ENCODE data around the gene EHBP1L1. TPM values are rescaled to one million over a fixed set of nuclear protein-coding genes. Genes with fewer than 3 reads are reported as not detected.

EHBP1L1 gene
- total and polyA plus RNA-seq, 4 experiments from 2014 or later: 8.9 to 154 (median 87.9) TPM

DNA sequence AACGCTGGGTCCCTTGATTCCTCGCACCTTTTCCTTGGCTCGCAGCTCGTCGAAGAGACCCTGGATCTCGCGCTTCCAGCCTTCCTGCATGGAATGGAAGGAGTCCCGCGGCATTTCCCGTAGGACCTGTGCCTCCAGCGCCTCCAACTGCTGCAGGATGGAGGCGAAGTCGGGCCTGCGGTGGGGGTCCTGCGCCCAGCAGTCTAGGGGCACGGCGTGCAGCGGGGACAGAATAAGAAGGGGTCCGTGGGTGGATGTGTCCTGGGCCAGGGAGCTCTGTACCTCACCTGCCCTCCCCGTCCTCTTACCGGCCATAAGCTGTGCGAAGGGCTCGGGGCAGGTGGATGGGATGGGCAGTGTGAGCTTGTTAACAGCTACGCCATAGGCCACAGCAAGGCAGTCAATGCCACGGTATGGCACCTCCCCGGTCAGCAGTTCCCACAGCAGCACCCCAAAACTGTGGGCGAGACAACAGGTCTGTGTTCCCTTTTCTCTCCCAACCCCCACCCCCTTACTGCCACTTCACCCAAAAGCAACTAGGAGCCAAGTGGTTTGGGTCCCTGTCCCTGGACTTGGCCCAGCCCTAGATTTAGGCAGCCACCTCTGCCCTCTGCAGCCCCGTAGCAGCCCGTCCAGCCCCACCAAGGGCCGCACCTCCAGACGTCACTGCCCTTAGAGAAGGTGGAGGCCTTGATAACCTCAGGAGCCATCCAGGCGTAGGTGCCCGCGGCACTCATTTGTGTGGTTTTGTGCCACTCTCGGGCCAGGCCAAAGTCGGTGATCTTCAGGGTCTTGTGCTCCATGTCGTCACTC, 32.0 kb downstream of the EHBP1L1 start:
- intact Hi-C loops (cut with micrococcal nuclease): no loop called here

DNA sequence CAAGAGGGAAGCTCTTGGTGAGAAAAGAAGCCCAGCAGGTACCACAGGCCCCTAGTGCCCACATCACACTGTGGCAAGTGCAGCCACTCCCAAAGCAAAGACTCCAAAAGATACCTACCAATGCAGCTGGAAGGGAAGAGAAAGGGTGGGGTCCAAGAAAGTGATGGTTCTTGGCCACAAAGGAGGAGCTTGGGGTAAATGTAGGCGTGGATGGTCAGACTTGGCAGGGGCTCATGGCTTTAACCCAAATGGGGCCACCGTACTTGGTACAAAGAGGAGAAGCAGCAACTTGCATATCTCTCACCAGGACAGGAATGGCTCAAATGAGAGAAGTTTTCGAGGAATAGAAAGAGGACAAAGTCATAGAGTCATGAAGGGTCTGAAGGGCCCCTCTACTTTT, 33.4 kb downstream of the EHBP1L1 start:
- Mint-ChIP-seq H3K27me3 (no peaks in the 10 kb centered on the region), H3K9me3 (no peaks in the 10 kb centered on the region), H3K4me3 (peak overlapping the region in 2 of 8 donors; percentile 10 to 64), H3K36me3 (peaks cover 16 to 62% of the 10 kb centered on the region in 2 donors), H3K4me1 (peaks cover 22 to 57% (median 40%) of the 10 kb centered on the region in 4 donors), H3K27ac (peak overlapping the region in 6 of 7 donors; percentile 58 to 90 (median 68))
- peaks cover 28% of the 10 kb centered on the region for H3K36me3 ChIP-seq (ENCODE audit: insufficient read depth, low read length)
- no peak overlapping the region for H3K4me3 ChIP-seq (ENCODE audit: low read length in 2 of 2)
- H3K4me1 ChIP-seq (ENCODE audit: insufficient read depth, low read length): peaks cover 41% of the 10 kb centered on the region
- intact Hi-C loops (cut with micrococcal nuclease): no loop called here
- H3K27me3 ChIP-seq (ENCODE audit: insufficient read depth, low read length): no peaks in the 10 kb centered on the region
- peak overlapping the region; percentile 96 for H3K27ac ChIP-seq (ENCODE audit: low read depth, low read length)
- ChIA-PET POLR2A (ENCODE audit: partially characterized antibody) (interaction anchor here (1.1 to 1.6 kb wide), 3 partner anchors 22 to 43 kb away, joined by 3 to 5 read pairs (median 3); partner anchors contain the start of gene FAM89B), CTCF (ENCODE audit: partially characterized antibody) (interaction anchor here (0.8 to 1.6 kb wide), 6 partner anchors 15 to 69 kb away, joined by 3 to 5 read pairs (median 3); partner anchors contain the start of gene FAM89B)
- DNase-seq: no peak
- H3K9me3 ChIP-seq (ENCODE audit: control insufficient read depth in 1 of 2, low read length in 2 of 2): no peaks in the 10 kb centered on the region

More for the DNA sequence above, 32.0 kb downstream of the EHBP1L1 start:
- Histone ChIP-seq H3K9me3 (ENCODE audit: control insufficient read depth in 1 of 2, low read length in 2 of 2) (no peaks in the 10 kb centered on the region), H3K27ac (ENCODE audit: low read depth, low read length) (no peak overlapping the region), H3K4me3 (ENCODE audit: low read length in 2 of 2) (no peak overlapping the region), H3K4me1 (ENCODE audit: insufficient read depth, low read length) (peaks cover 34% of the 10 kb centered on the region), H3K27me3 (ENCODE audit: insufficient read depth, low read length) (no peaks in the 10 kb centered on the region), H3K36me3 (ENCODE audit: insufficient read depth, low read length) (peaks cover 29% of the 10 kb centered on the region)
- CTCF ChIA-PET (ENCODE audit: partially characterized antibody): interaction anchor here (0.8 to 1.6 kb wide), 3 partner anchors 14 to 68 kb away, joined by 3 to 4 read pairs (median 3); no protein-coding TSS in a partner anchor
- Mint-ChIP-seq H3K36me3 (peaks cover 23 to 71% of the 10 kb centered on the region in 2 donors), H3K4me3 (peak overlapping the region in 1 of 8 donors; percentile 57), H3K4me1 (peaks cover 21 to 46% (median 36%) of the 10 kb centered on the region in 4 donors), H3K9me3 (no peaks in the 10 kb centered on the region), H3K27me3 (no peaks in the 10 kb centered on the region), H3K27ac (peak overlapping the region in 2 of 7 donors; percentile 29 to 90)
- no peak for DNase-seq
- POLR2A ChIA-PET (ENCODE audit: partially characterized antibody): interaction anchor here (1.1 to 1.6 kb wide), 2 partner anchors 9 to 33 kb away, joined by 3 read pairs; no protein-coding TSS in a partner anchor

DNA sequence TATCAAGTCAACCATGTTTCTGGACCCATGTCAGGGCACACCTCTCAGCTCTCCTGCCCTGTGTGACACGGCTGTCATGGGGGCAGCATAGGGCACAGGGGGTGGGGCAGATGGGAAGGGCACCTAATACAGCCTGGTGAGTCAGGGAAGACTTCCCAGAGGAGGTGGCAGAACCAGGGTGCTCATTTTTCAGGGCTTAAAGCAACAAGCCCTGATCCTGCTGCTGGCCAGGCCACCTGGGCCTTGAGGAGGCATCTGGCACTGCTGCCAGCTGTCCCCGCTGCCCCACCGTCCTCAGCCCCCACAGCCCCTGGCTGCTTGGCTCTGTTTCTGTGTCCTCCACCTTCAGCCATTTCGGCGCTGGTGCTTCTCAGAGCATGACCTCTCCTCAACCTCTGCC, 33.8 kb downstream of the EHBP1L1 start:
- Histone ChIP-seq H3K4me1 (ENCODE audit: insufficient read depth, low read length) (peaks cover 41% of the 10 kb centered on the region), H3K4me3 (ENCODE audit: low read length in 2 of 2) (no peak overlapping the region), H3K27ac (ENCODE audit: low read depth, low read length) (peak overlapping the region; percentile 96), H3K9me3 (ENCODE audit: control insufficient read depth in 1 of 2, low read length in 2 of 2) (no peaks in the 10 kb centered on the region), H3K27me3 (ENCODE audit: insufficient read depth, low read length) (no peaks in the 10 kb centered on the region), H3K36me3 (ENCODE audit: insufficient read depth, low read length) (peaks cover 24% of the 10 kb centered on the region)
- intact Hi-C loops (cut with micrococcal nuclease): no loop called here
- Mint-ChIP-seq H3K27me3 (no peaks in the 10 kb centered on the region), H3K4me1 (peaks cover 22 to 59% (median 40%) of the 10 kb centered on the region in 4 donors), H3K27ac (peak overlapping the region; percentile 78 to 91 (median 85)), H3K36me3 (peaks cover 16 to 60% of the 10 kb centered on the region in 2 donors), H3K9me3 (no peaks in the 10 kb centered on the region), H3K4me3 (peak overlapping the region in 4 of 8 donors; percentile 10 to 63 (median 44))
- CTCF ChIA-PET (ENCODE audit: partially characterized antibody): interaction anchor here (1.1 to 1.6 kb wide), 3 partner anchors 20 to 34 kb away, joined by 3 to 5 read pairs (median 3); no protein-coding TSS in a partner anchor
- DNase-seq: no peak
- POLR2A ChIA-PET (ENCODE audit: partially characterized antibody): interaction anchor here (1.1 to 1.6 kb wide), 3 partner anchors 22 to 43 kb away, joined by 3 to 5 read pairs (median 3); partner anchors contain the start of gene FAM89B

DNA sequence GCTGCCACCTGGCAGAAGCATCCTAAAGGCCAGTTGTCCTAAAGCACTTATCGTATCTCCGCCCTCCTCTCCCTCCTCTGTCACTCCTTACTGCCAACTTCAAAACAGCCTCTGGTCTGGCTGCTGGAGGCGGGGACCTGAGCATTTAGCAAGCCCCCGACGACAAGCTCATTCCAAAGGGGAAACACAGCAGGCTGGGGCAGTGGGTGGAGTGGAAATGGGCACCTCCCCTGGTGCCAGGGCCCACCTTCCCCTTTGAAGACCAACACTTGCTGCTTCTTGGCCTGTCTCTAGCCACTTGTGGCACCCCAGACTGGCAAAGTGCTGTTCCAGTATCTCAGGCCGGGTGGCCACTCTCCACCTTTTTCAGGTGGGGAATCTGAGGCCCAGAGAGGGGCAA, 34.6 kb downstream of the EHBP1L1 start:
- intact Hi-C loops (cut with micrococcal nuclease): no loop called here
- peak overlapping the region in 4 of 8 donors; percentile 22 to 53 (median 35) for H3K4me3 Mint-ChIP-seq
- peaks cover 22 to 65% (median 40%) of the 10 kb centered on the region in 4 donors for H3K4me1 Mint-ChIP-seq
- H3K27ac Mint-ChIP-seq: peak overlapping the region; percentile 61 to 92 (median 89)
- ChIA-PET POLR2A (ENCODE audit: partially characterized antibody) (interaction anchor here (0.6 to 1.4 kb wide), 6 partner anchors 12 to 70 kb away, joined by 3 to 4 read pairs (median 3); no protein-coding TSS in a partner anchor), CTCF (ENCODE audit: partially characterized antibody) (interaction anchor here (1.0 kb wide), 1 partner anchor 22 kb away, joined by 4 read pairs; no protein-coding TSS in a partner anchor)
- peaks cover 16 to 62% of the 10 kb centered on the region in 2 donors for H3K36me3 Mint-ChIP-seq
- no peaks in the 10 kb centered on the region for H3K9me3 Mint-ChIP-seq
- H3K27me3 Mint-ChIP-seq: no peaks in the 10 kb centered on the region
- H3K27ac ChIP-seq (ENCODE audit: low read depth, low read length): peak overlapping the region; percentile 96
- DNase-seq: no peak
- peaks cover 41% of the 10 kb centered on the region for H3K4me1 ChIP-seq (ENCODE audit: insufficient read depth, low read length)
- peaks cover 16% of the 10 kb centered on the region for H3K36me3 ChIP-seq (ENCODE audit: insufficient read depth, low read length)
- H3K9me3 ChIP-seq (ENCODE audit: control insufficient read depth in 1 of 2, low read length in 2 of 2): no peaks in the 10 kb centered on the region
- no peak overlapping the region for H3K4me3 ChIP-seq (ENCODE audit: low read length in 2 of 2)
- H3K27me3 ChIP-seq (ENCODE audit: insufficient read depth, low read length): no peaks in the 10 kb centered on the region

DNA sequence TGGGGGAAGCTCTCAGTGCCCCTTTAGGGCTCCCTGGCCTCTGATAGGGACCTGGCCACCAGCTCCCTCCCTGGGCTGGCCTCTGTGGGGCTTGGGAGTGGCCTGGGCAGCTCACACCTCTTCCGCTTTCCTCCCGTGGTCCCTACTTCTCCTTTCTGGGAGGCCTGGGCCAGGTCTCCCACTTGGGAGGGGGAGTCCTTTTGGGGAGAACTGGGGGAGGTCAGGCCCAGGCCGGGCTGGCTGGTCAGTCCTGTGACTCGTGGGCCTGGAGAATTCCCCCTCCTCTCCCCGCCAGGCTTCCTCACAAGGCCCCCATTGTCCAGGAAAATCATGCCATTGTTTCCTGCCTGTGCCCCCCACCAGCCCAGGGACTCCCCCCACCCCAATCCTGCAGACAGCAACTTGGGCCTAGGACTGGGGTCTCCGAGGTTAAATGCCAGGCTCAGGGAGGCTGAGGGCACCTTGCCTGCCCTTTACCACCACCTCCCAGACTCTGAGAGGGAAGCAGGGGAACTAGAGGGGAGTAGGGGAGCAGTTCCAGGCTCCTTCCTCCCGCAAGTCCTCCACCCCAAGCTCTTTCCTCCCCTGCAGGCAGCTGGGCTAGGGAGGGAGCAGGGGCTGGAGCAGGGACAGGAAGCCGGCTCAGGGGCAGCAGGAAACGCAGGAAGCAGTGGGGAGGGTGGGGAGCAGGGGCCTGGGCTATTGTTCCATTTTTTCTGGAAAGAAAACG, 35.3 kb downstream of the EHBP1L1 start:
- CTCF ChIA-PET (ENCODE audit: partially characterized antibody): interaction anchor here (1.0 kb wide), 1 partner anchor 23 kb away, joined by 4 read pairs; no protein-coding TSS in a partner anchor
- Histone ChIP-seq H3K9me3 (ENCODE audit: control insufficient read depth in 1 of 2, low read length in 2 of 2) (no peaks in the 10 kb centered on the region), H3K4me3 (ENCODE audit: low read length in 2 of 2) (no peak overlapping the region), H3K36me3 (ENCODE audit: insufficient read depth, low read length) (peaks cover 8% of the 10 kb centered on the region), H3K27ac (ENCODE audit: low read depth, low read length) (peak overlapping the region; percentile 96), H3K4me1 (ENCODE audit: insufficient read depth, low read length) (peaks cover 41% of the 10 kb centered on the region), H3K27me3 (ENCODE audit: insufficient read depth, low read length) (no peaks in the 10 kb centered on the region)
- POLR2A ChIA-PET (ENCODE audit: partially characterized antibody): interaction anchor here (0.6 to 8.1 kb wide), 8 partner anchors 13 to 248 kb away, joined by 3 to 113 read pairs (median 3); partner anchors contain the start of genes CFL1, MUS81 and SIPA1
- no peak for DNase-seq
- Mint-ChIP-seq H3K4me3 (peak overlapping the region in 4 of 8 donors; percentile 38 to 99 (median 66)), H3K36me3 (peaks cover 16 to 58% of the 10 kb centered on the region in 2 donors), H3K9me3 (no peaks in the 10 kb centered on the region), H3K27ac (peak overlapping the region in 6 of 7 donors; percentile 61 to 97 (median 90)), H3K4me1 (peaks cover 22 to 69% (median 42%) of the 10 kb centered on the region in 4 donors), H3K27me3 (no peaks in the 10 kb centered on the region)
- intact Hi-C loops (cut with micrococcal nuclease): no loop called here

DNA sequence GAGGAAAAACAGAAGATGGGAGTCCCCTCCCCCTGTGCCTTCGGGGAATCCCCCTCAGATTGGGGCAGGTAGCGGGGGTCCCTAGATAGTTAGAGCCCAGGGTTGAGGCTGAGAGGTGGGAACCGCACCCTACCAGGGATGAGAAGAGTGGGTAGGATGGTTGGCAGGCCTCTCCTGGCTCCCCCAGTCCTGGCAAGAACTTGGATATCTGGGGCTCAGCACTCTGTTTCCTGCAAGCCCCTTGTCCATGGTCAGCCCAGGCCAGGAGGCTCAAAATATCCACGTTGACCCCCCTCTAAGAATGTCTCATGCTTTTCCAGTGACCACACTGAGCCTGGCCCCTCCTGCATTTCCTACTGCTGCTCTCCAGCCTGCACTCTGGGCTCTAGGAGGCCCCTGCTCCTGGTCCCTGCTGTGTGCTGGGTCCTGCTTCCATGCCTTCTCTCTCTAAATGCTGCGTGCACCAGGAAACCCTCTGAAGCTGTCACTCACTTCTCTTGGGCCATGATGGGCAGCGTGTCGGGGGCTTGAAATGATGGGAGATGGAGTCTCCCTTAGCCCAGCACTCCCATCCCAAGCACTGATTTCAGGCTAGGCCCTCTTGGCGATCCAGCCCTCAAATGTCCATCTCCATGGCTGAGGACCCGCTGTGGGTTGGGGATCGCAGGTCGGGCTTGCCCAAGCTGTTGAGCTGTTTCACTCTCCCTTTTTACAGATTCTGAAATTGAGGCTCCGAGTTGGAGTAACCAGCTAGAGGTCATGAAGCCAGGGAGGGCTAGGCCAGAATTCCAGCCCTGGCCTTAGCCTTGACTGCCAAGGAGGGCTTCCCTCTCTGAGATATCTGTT, 36.1 kb downstream of the EHBP1L1 start:
- POLR2A ChIA-PET (ENCODE audit: partially characterized antibody): interaction anchor here (0.7 to 8.1 kb wide), 11 partner anchors 9 to 247 kb away, joined by 3 to 113 read pairs (median 60); partner anchors contain the start of genes CFL1, EHBP1L1, FAM89B and KCNK7
- peaks cover 30 to 77% (median 50%) of the 10 kb centered on the region in 4 donors for H3K4me1 Mint-ChIP-seq
- peaks cover 49% of the 10 kb centered on the region for H3K4me1 ChIP-seq (ENCODE audit: insufficient read depth, low read length)

More for the DNA sequence above, 36.1 kb downstream of the EHBP1L1 start:
- intact Hi-C loops (cut with micrococcal nuclease): no loop called here
- Mint-ChIP-seq H3K27me3 (no peaks in the 10 kb centered on the region), H3K4me3 (peak overlapping the region; percentile 84 to 99 (median 95)), H3K27ac (peak overlapping the region; percentile 36 to 97 (median 93)), H3K36me3 (peaks cover 23 to 58% of the 10 kb centered on the region in 2 donors), H3K9me3 (no peaks in the 10 kb centered on the region)
- peaks cover under 1% of the 10 kb centered on the region for H3K36me3 ChIP-seq (ENCODE audit: insufficient read depth, low read length)
- peak overlapping the region in 1 of 2 donors; percentile 96 for H3K4me3 ChIP-seq (ENCODE audit: low read length in 2 of 2)
- H3K27me3 ChIP-seq (ENCODE audit: insufficient read depth, low read length): no peaks in the 10 kb centered on the region
- CTCF ChIA-PET (ENCODE audit: partially characterized antibody): interaction anchor here (0.5 to 1.8 kb wide), 7 partner anchors 16 to 273 kb away, joined by 3 to 13 read pairs (median 4); partner anchors contain the start of gene EHBP1L1
- H3K27ac ChIP-seq (ENCODE audit: low read depth, low read length): peak overlapping the region; percentile 96
- H3K9me3 ChIP-seq (ENCODE audit: control insufficient read depth in 1 of 2, low read length in 2 of 2): no peaks in the 10 kb centered on the region
- no peak for DNase-seq

All from CD4-positive, alpha-beta memory T cell (primary cell).